Fibroblast of pulmonary artery (primary cell): ENCODE results near the gene ITCH.
"Not testable (repeated sequence)": the region's sequence is repeated elsewhere in the genome, so short reads cannot be mapped to it uniquely, and the experiment has no call there.

ENCODE experiments used
- DNase-seq: peaks from one replicate; pipeline ENCODE4 v3.0.0-alpha.2; 2010; ENCODE audit warnings: low read depth
- H3K4me3 ChIP-seq: replicated peaks from 2 replicates; pipeline ENCODE4 v1.5.1; 2011; ENCODE audit warnings: low read depth, mild to moderate bottlenecking, control low read depth, low read length, moderate library complexity
- CTCF ChIP-seq: IDR thresholded peaks from 2 replicates; pipeline ENCODE4 v1.5.1; 2011; ENCODE audit warnings: mild to moderate bottlenecking, control low read depth, low read length, inconsistent platforms; ENCODE audit errors: missing control alignments

Gene ITCH

GRCh38 chr20:34515484-34516246 lies 152.6 kb downstream of the ITCH start:
- DNase-seq = peak; percentile 51
- TF ChIP-seq CTCF = no peak
- H3K4me3 ChIP-seq = peak overlapping the region; percentile 91

GRCh38 chr20:34516247-34517113 lies 153.4 kb downstream of the ITCH start, which contains the start of gene DYNLRB1:
DYNLRB1 (plus strand) TSS chr20:34516422; CDS start chr20:34516459, 37 bp downstream.
- TF ChIP-seq CTCF = no peak
- peak within 1 kb of the TSS; percentile 91 for H3K4me3 ChIP-seq
- DNase-seq = peak; percentile 97

DNA sequence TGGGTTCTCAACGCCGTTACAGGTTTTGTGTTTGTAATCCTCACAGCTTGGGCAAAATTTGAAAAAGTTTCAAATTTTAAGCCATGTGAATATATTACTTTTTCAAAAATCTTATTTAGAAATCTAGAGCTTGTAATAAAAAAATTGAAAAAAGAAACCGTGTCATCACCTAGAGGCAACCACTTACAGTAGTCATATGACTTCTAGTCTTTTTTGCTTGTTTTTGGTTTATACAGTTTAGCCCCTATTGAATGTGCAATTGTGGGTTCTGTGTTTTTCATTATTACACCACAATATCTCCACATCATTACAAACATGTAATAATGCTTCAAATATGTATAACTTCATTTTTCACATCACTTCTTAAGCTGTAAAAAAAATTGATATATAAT lies 154.0 kb downstream of the ITCH start:
- DNase-seq = peak; percentile 22
- peak overlapping the region; percentile 91 for H3K4me3 ChIP-seq
- TF ChIP-seq CTCF = no peak

GRCh38 chr20:34518863-34519262 lies 155.8 kb downstream of the ITCH start:
- not testable (repeated sequence) for H3K4me3 ChIP-seq, DNase-seq

- not testable (repeated sequence) for DNase-seq, H3K4me3 ChIP-seq
Measured at GRCh38 chr20:34519841-34520240, 156.8 kb downstream of the ITCH start.

GRCh38 chr20:34522969-34523871 lies 160.1 kb downstream of the ITCH start:
- TF ChIP-seq CTCF = peak; percentile 65
- H3K4me3 ChIP-seq = no peak overlapping the region

DNA sequence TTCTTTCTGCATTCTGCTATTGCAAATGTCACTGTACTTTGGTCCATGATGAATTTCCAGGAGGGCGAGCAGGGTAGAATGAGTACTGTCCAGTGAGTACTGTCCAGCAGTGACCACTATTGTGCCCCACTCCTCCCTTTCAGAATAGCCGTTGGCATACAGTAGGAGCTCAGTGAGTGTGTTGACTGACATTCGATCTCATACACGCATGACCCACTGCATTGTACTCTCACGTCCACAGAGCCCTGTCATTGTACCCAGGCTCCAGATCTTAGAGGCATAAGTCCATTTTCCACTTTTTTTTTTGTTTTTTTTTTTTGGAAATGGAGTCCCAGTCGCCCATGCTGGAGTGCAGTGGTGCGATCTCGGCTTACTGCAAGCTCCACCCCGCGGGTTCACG lies 161.4 kb downstream of the ITCH start:
- no peak for TF ChIP-seq CTCF
- no peak overlapping the region for H3K4me3 ChIP-seq
- DNase-seq = no peak

More at GRCh38 chr20:34522969-34523871, 160.1 kb downstream of the ITCH start:
- DNase-seq = peak; percentile 83
